HG03442 (cell line): Measurements from ENCODE around the gene WASF2.

Experiments used
- ATAC-seq: cut with Tn5 transposase; IDR thresholded peaks from one replicate; pipeline ENCODE4 v1.9.1; 2021; ENCODE audit warnings: mild to moderate bottlenecking, moderate library complexity; ENCODE audit not compliant: unreplicated experiment

The WASF2 gene

DNA sequence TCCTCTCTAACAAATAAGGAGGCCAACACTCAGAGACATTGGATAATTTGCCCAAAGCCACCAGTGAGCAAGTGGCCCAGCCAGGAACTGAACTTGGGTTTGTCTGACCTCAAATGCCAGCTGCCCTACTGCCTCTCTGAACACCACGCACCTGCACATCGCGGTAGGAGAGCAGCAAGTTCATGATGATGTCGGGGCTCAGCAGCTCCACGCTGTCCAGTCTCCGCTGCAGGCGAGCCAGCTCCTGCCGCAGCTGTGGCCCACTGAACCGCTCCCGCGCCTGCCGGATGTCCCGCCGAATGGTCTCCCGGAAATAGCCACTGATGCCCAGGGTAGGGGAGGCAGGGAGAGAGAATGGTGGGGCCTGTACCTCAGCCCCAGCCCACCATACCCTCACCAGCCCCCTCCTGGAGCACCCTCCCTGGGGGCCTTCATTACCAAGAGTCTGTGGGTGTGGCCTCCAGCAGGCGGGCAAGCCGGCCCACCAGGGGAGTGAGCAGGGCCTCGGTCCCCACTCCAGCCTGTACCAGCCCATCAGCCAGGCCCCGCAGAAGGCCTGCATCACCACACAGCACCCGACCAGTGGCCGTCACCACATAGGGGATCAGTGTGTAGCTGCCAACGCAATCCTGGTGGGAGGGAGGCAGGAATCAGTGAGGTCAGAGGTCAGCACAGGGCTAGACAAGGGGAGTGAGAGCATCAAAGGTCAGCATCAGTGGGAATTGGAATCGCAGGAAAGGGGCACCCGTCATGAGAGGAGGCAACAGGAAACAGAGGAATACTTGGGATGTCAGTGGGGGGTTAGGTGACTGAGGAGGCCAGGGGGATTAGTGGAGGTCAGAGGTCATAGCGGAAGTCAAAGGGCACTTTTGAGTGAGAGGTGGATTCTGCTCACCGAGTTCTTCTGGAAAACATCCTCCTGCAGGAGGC, 125.9 kb downstream of the WASF2 start:
- no peak for ATAC-seq

- no peak for ATAC-seq
These were observed 128.4 kb downstream of the WASF2 start for GRCh38 chr1:27361553-27361952.

- ATAC-seq: no peak
These were observed 128.9 kb downstream of the WASF2 start for GRCh38 chr1:27361044-27361402.

DNA sequence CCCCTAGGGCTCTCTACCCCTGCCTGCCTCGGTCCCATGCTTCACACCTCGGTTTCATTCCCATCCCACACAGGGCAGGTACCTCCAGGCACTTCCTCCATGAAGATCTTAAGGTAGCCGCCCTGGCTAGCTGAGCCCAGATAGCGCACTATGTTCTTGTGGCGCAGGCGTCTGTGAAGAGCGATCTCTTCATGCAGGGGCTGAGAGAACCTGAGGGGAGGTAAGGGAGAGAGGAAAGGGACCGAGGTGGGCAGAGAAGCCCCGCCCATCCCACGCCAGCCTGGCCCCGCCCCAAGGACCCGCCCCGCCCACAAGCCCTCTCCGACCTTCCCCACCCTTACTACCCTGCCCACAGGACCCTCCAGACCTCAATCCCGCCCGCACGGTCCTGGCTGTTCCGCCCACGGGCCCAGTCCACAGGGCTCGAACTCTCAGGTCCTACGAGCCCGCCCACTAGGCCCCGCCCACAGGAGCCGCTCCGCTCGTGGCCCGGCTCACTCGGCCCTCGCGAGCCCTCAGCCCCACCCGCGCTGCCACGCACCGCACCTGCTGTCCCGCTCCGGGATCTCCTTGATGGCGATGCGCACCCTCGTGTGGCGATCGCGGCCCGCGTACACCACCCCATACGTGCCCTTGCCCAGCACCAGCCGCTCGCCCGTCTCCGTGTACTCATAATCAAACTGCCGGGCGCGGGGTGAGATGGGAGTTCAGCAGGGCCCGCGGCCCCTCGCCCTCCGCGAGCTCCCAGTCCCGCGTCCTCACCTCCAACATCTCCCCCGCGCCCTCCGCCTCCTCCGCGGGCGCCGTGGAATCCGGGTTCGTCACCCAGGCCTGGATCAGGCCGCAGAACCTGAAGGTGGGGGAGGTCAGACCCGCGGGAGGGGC, 129.6 kb downstream of the WASF2 start:
- ATAC-seq: no peak

- ATAC-seq: no peak
These were observed 130.2 kb downstream of the WASF2 start for GRCh38 chr1:27359822-27360158.

DNA sequence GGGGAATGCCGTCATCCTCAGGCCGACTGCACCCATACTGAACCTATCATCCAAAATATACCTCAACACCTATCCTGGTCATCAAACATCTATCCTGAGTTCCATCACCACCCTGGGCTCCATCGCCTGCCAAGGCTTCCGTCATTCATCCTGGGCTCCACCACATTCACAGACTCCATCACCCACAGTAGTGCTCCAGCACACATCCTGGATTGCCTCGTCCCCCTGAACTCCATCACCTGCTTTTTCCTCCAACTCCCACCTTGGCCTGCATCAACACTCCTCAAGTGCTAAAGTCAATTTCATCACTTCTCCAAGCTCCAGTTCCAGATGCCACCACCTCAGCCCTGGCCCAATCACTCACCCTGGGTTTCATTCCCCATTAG, 131.0 kb downstream of the WASF2 start:
- no peak for ATAC-seq

DNA sequence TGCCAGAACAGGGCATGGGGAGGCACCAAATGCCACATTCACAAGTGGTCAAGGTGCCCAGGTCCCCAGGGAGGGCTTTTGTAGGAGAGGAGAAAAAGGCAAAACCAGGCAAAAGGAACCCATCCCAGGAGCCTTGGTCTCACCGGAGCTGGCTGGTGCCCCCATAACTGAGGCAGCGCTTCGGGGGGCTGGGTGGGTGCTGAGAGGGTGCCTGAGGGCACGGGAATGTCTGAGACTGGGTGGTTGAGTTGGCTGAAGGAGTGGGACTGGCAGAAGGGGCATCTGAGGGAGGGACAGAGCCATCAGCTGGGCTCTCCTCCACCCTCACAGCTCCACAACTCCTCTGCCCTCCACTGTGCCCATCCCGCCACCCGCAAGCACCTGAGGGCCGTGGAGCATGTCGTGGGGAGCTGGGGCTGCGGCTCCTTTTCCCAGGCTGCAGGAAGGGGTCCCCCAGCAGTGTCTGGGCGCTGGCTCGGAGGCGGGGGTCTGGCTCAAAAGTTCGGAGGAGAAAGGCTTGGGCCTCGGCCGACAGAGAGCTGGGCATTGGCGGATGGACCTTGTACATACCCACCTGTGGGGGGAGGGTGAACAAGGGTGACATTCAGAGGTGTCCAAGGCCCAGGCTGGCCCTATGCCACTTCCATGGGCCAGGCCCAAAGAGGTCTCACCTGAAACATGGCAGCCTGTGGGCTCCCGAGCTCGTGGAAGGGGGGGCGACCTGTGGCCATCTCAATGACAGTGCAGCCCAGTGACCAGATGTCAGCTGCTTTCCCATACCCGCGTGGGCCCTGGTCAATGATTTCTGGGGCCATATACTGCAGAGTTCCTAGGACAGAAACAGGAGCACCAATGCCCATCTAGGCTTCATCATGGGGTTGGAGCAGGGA, 131.7 kb downstream of the WASF2 start:
- ATAC-seq: no peak

DNA sequence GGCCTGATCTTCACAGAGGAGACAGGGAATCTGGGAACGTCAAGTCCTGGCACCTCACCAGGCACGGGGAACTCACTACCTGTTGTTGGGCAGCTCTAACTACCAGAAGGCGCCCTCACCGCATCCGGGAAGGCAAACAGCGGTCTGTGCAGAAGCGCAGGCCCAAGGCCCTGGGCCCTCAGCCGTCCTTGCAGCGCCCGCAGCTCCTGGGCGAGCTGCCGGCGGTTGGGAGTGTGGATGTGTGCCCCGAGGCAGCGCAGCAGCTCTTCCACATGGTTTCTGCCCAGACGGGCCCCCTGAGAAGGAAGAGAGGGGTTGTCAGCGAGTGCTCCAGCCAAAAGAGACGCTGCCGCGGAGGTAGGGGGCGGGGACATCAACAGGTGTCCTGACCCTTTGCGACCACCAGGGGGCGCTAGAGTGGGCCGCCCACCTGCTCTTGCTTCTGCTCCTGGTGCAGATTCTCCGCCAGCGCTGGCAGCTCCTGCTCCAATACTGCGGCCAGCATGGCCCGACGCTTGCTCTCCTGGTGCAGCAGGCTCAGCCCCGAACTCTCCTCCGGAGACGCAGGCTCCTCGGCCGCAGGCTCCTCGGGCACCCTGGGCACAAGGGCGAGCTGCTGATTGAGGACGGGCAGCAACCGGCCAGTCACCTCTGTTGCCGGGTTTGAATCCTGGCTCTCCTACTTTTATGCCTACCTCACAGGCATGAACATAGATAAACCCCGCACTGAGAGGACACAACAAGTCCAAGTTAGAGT, 132.5 kb downstream of the WASF2 start:
- ATAC-seq: no peak

GRCh38 chr1:27356619-27357280, 133.2 kb downstream of the WASF2 start:
- no peak for ATAC-seq

- ATAC-seq: no peak
These were observed 133.7 kb downstream of the WASF2 start for GRCh38 chr1:27356277-27356618.

DNA sequence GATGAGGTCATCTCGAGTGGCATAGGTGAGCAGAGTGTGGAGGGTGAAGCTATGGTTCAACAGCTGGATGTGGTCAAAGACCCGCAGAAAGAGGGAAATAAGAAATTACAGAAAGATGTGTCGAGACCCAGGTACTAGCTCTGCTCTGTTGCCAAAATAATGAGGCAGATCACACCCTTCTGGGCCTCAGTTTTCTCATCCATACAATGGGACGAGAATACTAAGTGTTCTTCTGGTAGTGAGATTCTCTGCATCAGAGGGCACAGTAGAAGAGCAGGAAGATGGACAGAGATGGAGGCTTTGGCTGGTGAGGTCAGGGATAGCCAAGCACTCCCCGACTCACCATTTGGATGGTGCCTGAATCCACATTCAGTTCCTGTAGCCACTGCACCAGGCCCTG, 134.3 kb downstream of the WASF2 start:
- ATAC-seq: no peak
